DND-41 (cell line): ENCODE data around the gene FDX1.

Experiments
- ATAC-seq: fragments of 200-7000 bp; cut with Tn5 transposase; 3 replicates; pipeline ENCODE4 v1.9.1; 2021; ENCODE audit warnings: low read depth; ENCODE audit not compliant: insufficient read depth
- DNase-seq: peaks from one replicate; pipeline ENCODE4 v3.0.0-alpha.2; 2020
- H2AFZ ChIP-seq: 2 replicates; pipeline ENCODE4 v1.6.0; 2012; ENCODE audit warnings: low read depth, low read length
- H3K27ac ChIP-seq: 2 replicates; pipeline ENCODE4 v1.5.1; 2012; ENCODE audit warnings: low read length, inconsistent platforms
- H3K27me3 ChIP-seq: fragments of 200-600 bp; sonication (generic); 2 replicates; pipeline ENCODE4 v1.6.0; 2012; ENCODE audit warnings: low read length, mild to moderate bottlenecking, inconsistent platforms; ENCODE audit not compliant: insufficient read depth, poor library complexity
- H3K36me3 ChIP-seq: 2 replicates; pipeline ENCODE4 v1.5.1; 2012; ENCODE audit warnings: low read length, inconsistent platforms; ENCODE audit not compliant: insufficient read depth
- H3K4me1 ChIP-seq: 2 replicates; pipeline ENCODE4 v1.5.1; 2012; ENCODE audit warnings: mild to moderate bottlenecking, low read length; ENCODE audit not compliant: insufficient read depth
- H3K4me2 ChIP-seq: 2 replicates; pipeline ENCODE4 v1.6.0; 2012; ENCODE audit warnings: mild to moderate bottlenecking, moderate library complexity, low read length, inconsistent platforms; ENCODE audit not compliant: insufficient read depth
- H3K4me3 ChIP-seq, 2 experiments: fragments of 200-600 bp in 1 of 2; shearing (Covaris generic) in 1 of 2; 2 replicates each; pipeline ENCODE4 v1.5.1; 2012 to 2016; ENCODE audit warnings: inconsistent platforms in 2 of 2, low read length in 2 of 2, mild to moderate bottlenecking in 2 of 2, low read depth in 1 of 2, moderate library complexity in 1 of 2
- H3K79me2 ChIP-seq: 2 replicates; pipeline ENCODE4 v1.6.0; 2012; ENCODE audit warnings: low read length, inconsistent platforms; ENCODE audit not compliant: insufficient read depth
- H3K9ac ChIP-seq: 2 replicates; pipeline ENCODE4 v1.6.0; 2012; ENCODE audit warnings: low read depth, mild to moderate bottlenecking, inconsistent platforms, low read length, moderate library complexity
- H3K9me3 ChIP-seq: 2 replicates; pipeline ENCODE4 v1.5.1; 2012; ENCODE audit warnings: low read length, moderate library complexity, mild to moderate bottlenecking, inconsistent platforms; ENCODE audit not compliant: insufficient read depth, severe bottlenecking
- H4K20me1 ChIP-seq: 2 replicates; pipeline ENCODE4 v1.6.0; 2012; ENCODE audit warnings: low read length; ENCODE audit not compliant: insufficient read depth
- CTCF ChIP-seq: IDR thresholded peaks from 2 replicates; pipeline ENCODE4 v1.5.1; 2012; ENCODE audit warnings: borderline replicate concordance, low read length, moderate library complexity, mild to moderate bottlenecking; ENCODE audit not compliant: poor library complexity, severe bottlenecking; ENCODE audit errors: extremely low read depth
- EZH2 ChIP-seq: IDR thresholded peaks from 3 replicates; pipeline ENCODE4 v1.6.1; 2012; ENCODE audit warnings: borderline replicate concordance, low read depth, mild to moderate bottlenecking, moderate library complexity, low read length, inconsistent platforms; ENCODE audit not compliant: severe bottlenecking

Gene FDX1

GRCh38 chr11:110433393-110434333 is 3.9 kb downstream of the FDX1 start:
- H3K27me3 ChIP-seq: no peaks in the 10 kb centered on the region
- TF ChIP-seq EZH2: no peak
- peak; percentile 66 for TF ChIP-seq CTCF
- H3K79me2 ChIP-seq: peaks cover 76% of the 10 kb centered on the region
- ATAC-seq: no peak
- no peak for DNase-seq
- peak overlapping the region; percentile 38; the same call in 1 of the 2 replicates for H3K4me2 ChIP-seq
- no peak overlapping the region for H3K27ac ChIP-seq
- H4K20me1 ChIP-seq: peaks cover 23% of the 10 kb centered on the region; the same call in 1 of the 2 replicates
- H3K4me1 ChIP-seq: peaks cover 35% of the 10 kb centered on the region
- H3K4me3 ChIP-seq: no peak overlapping the region
- H3K9me3 ChIP-seq: no peaks in the 10 kb centered on the region
- peaks cover 18% of the 10 kb centered on the region for H3K36me3 ChIP-seq
- no peak overlapping the region for H2AFZ ChIP-seq
- 0 out of 2 replicates have a peak overlapping the region, but pooled peaks have one; percentile 1 for H3K9ac ChIP-seq

- H3K4me2 ChIP-seq: no peak overlapping the region
- ATAC-seq (no peak), DNase-seq (no peak)
These were observed 5.4 kb downstream of the FDX1 start for GRCh38 chr11:110434952-110435779.

More at GRCh38 chr11:110434952-110435779, 5.4 kb downstream of the FDX1 start:
- TF ChIP-seq CTCF (peak; percentile 41), EZH2 (no peak)
- Histone ChIP-seq H4K20me1 (peaks cover 23% of the 10 kb centered on the region; the same call in 1 of the 2 replicates), H3K36me3 (peaks cover 24% of the 10 kb centered on the region), H3K27me3 (no peaks in the 10 kb centered on the region), H3K79me2 (peaks cover 90% of the 10 kb centered on the region), H3K9me3 (no peaks in the 10 kb centered on the region), H3K27ac (no peak overlapping the region), H3K4me1 (peaks cover 27% of the 10 kb centered on the region), H2AFZ (no peak overlapping the region), H3K9ac (no peak overlapping the region), H3K4me3 (no peak overlapping the region)
